Measurements from ENCODE around the gene ZNF710.

GRCh38 chr15:90101130-90101968 lies 100.2 kb downstream of the ZNF710 start:
- TF ChIP-seq, protein P1, sequence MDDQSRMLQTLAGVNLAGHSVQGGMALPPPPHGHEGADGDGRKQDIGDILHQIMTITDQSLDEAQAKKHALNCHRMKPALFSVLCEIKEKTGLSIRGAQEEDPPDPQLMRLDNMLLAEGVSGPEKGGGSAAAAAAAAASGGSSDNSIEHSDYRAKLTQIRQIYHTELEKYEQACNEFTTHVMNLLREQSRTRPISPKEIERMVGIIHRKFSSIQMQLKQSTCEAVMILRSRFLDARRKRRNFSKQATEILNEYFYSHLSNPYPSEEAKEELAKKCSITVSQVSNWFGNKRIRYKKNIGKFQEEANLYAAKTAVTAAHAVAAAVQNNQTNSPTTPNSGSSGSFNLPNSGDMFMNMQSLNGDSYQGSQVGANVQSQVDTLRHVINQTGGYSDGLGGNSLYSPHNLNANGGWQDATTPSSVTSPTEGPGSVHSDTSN (IDR thresholded peaks at IDR 0.05): no peak
- TF ChIP-seq TAF1 (IDR thresholded peaks at IDR 0.05; ENCODE audit: borderline replicate concordance, low read depth, low read length) (no peak), FOXM1 (IDR thresholded peaks at IDR 0.05; ENCODE audit: low read depth) (no peak), EP300 (IDR thresholded peaks at IDR 0.05; ENCODE audit: borderline replicate concordance in 1 of 2, low read depth in 1 of 2, low read length in 1 of 2) (no peak), SMC3 (IDR thresholded peaks at IDR 0.05; ENCODE audit: low read depth, low read length) (no peak), POLR2AphosphoS5 (IDR thresholded peaks at IDR 0.05; ENCODE audit: low read depth, low read length) (no peak), RAD21 (IDR thresholded peaks at IDR 0.05; ENCODE audit: low read length) (no peak), RCOR1 (IDR thresholded peaks at IDR 0.05; ENCODE audit: low read length) (no peak), EZH2phosphoT487 (IDR thresholded peaks at IDR 0.05; ENCODE audit: borderline replicate concordance, low read depth) (no peak)
- TF ChIP-seq, protein P2, sequence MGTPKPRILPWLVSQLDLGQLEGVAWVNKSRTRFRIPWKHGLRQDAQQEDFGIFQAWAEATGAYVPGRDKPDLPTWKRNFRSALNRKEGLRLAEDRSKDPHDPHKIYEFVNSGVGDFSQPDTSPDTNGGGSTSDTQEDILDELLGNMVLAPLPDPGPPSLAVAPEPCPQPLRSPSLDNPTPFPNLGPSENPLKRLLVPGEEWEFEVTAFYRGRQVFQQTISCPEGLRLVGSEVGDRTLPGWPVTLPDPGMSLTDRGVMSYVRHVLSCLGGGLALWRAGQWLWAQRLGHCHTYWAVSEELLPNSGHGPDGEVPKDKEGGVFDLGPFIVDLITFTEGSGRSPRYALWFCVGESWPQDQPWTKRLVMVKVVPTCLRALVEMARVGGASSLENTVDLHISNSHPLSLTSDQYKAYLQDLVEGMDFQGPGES (IDR thresholded peaks at IDR 0.05; ENCODE audit: low read depth, low read length): no peak
- TF ChIP-seq, protein P3, sequence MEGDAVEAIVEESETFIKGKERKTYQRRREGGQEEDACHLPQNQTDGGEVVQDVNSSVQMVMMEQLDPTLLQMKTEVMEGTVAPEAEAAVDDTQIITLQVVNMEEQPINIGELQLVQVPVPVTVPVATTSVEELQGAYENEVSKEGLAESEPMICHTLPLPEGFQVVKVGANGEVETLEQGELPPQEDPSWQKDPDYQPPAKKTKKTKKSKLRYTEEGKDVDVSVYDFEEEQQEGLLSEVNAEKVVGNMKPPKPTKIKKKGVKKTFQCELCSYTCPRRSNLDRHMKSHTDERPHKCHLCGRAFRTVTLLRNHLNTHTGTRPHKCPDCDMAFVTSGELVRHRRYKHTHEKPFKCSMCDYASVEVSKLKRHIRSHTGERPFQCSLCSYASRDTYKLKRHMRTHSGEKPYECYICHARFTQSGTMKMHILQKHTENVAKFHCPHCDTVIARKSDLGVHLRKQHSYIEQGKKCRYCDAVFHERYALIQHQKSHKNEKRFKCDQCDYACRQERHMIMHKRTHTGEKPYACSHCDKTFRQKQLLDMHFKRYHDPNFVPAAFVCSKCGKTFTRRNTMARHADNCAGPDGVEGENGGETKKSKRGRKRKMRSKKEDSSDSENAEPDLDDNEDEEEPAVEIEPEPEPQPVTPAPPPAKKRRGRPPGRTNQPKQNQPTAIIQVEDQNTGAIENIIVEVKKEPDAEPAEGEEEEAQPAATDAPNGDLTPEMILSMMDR (IDR thresholded peaks at IDR 0.05): no peak
- TF ChIP-seq, protein P4, sequence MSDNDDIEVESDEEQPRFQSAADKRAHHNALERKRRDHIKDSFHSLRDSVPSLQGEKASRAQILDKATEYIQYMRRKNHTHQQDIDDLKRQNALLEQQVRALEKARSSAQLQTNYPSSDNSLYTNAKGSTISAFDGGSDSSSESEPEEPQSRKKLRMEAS (IDR thresholded peaks at IDR 0.05; ENCODE audit: low read depth): no peak
